Activated CD8-positive, alpha-beta memory T cell treated with anti-CD3 and anti-CD28 coated beads, Interleukin-2, amount 50 U/mL, for 1 hour (primary cell): ENCODE measurements around the gene TMEM218.

Experiments used
- DNase-seq: peaks from one replicate; pipeline ENCODE4 v3.0.0-alpha.2; 2020; ENCODE audit errors: extremely low read depth

Gene TMEM218

GRCh38 chr11:125111343-125112207, at the start of gene TMEM218:
TMEM218 (minus strand) TSS chr11:125111626; CDS start chr11:125102241, 9,385 bp downstream.
- DNase-seq = peak; percentile 88

GRCh38 chr11:125157953-125158680, 46.7 kb upstream of the TMEM218 start:
- no peak for DNase-seq

GRCh38 chr11:125157118-125157733, 45.8 kb upstream of the TMEM218 start:
- DNase-seq = no peak

GRCh38 chr11:125156346-125157117, 45.1 kb upstream of the TMEM218 start:
- DNase-seq = no peak

DNA sequence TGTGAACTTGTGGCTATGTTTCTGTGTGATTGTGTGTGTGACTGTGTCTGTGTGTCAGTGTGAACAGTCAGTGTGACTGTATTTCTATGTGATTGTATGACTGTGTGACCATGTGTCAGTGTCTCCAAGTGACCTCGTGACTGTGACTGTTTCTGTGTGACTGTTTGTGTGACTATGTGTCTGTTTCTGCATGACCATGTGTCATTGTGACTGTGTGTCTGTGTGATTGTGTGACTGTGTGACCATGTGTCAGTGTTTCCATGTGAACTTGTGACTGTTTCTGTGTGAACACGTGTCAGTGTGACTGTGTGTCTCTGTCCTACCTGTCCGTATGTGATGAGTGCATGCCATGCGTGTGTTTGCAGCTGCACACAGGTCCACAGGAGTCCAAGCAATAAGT, 44.3 kb upstream of the TMEM218 start:
- DNase-seq = no peak

GRCh38 chr11:125155100-125155444, 43.6 kb upstream of the TMEM218 start:
- DNase-seq = no peak

GRCh38 chr11:125154378-125155099, 43.1 kb upstream of the TMEM218 start:
- DNase-seq = no peak

GRCh38 chr11:125153837-125154236, 42.4 kb upstream of the TMEM218 start:
- no peak for DNase-seq

GRCh38 chr11:125148743-125149142, 37.3 kb upstream of the TMEM218 start:
- no peak for DNase-seq

GRCh38 chr11:125148011-125148410, 36.6 kb upstream of the TMEM218 start:
- no peak for DNase-seq

- no peak for DNase-seq
Observed at GRCh38 chr11:125147280-125147679, 35.9 kb upstream of the TMEM218 start.

DNA sequence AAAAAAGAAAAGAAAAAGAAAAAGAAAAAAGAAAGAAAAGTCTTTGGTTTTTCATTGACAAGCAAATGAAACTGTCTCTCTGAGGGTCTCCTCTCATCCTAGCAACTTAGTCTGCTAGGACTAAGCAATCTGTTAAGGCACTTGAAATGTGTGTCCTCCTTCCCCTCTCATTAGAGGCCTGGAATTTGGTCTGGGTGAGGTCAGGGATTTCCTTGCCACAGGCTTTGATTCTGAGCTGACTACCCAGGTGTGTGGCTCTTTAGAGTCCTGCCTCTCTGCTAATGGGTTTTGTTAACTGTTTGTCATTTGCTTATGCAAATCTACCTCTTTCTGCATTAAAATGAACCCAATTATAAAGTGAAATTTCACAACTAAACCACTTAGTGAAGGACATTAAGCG, 34.8 kb upstream of the TMEM218 start:
- no peak for DNase-seq

DNA sequence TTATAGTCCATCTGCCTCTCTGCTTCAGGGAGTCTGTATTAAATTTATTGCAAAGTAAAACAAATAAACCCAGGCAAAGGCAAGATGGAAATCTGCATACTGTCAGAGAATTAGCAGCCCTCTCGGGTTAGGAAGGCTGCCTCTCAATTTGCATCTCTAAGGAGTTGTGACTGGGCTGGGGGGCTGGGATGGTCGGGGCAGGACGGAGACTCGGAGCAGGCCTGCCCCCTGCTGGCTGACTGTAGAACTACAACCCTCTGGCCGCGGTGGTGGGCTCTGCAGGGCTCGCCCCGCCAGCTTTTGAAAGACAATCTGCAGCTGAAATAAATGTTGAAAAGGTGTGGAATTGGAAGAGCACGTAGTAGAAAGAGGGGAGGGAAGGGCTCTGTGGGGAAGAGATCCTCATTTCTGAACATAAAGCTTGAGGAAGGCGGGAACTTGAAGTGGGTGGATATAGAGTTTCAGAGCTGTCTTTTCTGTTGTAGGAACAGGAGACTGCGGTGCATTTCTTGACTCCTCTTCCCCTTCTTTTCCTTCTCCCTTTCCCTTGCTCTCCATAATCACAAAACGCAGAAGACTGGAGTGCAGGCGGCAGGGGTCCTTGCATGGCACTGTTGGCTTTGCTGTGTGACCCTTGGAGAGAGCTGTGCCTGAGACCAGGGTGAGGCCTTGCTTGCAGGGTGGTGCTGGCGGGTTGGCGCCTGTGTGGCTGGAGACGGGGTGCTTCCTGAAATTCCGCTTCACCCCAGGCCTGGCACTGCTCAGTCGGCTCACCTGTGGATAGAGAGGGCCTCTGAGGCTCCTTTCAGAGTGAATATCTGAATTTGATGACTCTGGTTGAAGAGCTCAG, 30.5 kb upstream of the TMEM218 start:
- no peak for DNase-seq

DNA sequence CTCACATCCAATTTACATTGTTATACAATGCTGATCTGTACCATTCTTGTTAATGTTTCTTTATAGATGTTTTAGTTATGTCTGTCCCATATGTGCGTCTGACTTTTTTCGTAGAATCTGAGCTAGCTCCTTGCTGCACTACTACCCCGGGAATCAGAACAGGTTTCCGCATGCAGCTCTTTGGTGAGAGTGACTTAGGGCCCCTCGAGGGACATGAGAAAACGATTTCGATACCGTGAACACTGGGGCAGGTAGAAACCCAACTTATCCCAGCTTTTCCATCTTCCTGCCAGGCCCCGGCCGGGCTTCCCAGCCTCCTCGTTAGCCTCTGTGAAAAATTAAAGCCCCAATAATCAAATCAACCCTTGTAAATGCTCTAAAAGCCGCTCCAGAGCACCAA, 29.8 kb upstream of the TMEM218 start:
- no peak for DNase-seq

DNA sequence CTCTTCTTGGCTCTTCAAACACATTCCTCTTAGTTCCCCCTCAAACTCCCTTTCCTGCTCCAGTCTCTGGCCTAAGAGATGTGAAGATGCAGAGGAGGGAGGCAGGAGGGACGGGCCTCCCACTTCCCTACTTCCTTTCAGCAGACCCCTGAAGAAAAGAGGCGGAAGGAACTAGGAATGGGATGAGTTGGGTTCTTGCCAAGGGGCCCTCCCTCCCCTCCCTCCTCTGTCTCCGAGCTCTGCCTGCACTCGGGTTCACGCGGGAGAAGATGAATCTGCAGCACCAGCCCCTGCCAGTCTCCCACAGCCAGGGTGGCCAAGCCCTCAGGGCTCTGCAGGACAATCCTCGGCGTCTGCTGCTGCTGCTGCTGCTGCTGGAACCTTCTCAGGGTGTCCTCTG, 28.8 kb upstream of the TMEM218 start:
- no peak for DNase-seq

DNA sequence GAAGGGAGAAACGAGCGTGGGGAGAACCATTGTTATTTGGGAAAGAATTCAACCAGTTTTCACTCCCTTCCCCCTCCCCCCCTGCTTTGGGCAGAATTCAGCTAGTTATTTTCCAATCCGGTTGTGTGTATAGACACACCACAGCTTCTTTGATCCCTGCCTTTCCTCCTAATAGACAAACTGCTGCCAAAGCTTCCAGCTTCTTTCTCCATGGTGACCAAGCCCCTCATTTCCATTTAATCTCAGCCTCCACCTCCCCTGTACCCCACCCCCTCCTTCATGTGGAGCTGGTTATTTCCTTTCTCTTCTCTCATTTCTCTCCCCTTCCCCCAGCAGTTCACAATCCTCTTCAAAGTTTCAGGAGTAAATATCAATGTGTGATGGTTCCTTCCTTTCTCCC, 28.4 kb upstream of the TMEM218 start:
- no peak for DNase-seq

GRCh38 chr11:125138966-125139365, 27.5 kb upstream of the TMEM218 start:
- no peak for DNase-seq

DNA sequence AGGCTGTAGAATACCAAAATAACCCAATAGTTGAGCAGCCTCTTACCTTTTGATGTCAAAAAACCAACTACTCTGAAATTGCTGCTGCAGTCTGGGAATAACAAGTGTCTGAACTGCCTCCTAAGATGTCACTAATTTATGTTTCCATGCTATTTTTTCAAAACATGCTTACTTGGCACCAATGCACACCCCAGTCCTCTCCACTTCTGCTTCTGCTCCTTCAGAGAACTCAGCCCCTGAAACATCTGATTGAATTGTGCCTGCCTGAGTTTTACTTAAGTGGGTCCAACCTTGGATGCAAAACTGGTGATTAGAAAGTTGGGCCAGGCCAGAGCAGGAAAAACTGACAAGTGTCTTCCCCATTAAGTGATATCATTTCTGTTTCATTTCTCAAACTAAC, 24.6 kb upstream of the TMEM218 start:
- DNase-seq = no peak

DNA sequence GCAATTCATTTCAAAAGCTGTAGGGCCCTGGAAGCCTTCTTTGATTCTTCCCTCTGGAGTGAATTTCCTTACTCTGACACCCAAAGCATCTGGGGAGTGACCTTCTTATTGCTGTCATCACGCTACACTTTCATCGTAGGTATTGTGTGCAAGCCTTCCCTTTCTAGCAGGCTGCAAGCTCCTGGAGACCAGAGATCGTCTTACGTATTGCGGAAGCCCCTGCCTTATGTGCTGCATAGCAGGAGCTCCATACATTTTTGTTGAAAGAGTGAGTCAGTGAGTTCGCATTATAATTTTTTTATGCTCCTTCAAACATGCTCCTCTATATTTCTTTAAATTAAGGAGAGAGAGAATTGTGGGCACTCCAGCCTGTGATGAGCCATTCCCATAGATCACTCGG, 21.2 kb upstream of the TMEM218 start:
- DNase-seq = no peak

DNA sequence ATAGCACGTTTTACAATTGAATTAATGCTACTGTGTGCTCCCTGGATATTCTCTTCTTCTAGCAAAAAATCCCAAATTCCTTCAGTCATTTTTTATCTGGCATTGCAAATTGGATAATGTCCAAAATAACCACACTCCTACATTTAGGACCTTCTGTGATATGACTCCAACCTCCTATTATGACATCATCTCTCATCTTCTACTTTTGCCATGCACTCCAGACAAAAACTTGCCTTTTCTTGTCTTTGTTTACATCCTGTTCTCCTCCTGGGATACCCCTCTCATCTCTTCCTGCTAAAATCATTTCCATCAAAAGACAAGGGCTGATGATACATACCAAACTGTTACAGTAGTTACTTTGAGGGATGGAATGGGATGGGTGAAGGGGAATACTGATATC, 20.6 kb upstream of the TMEM218 start:
- no peak for DNase-seq
